D341Med (cell line): ENCODE measurements around the gene CNTN5.

ENCODE experiments used
- DNase-seq: peaks from one replicate; pipeline ENCODE4 v3.0.0; 2012; ENCODE audit warnings: low spot score

Gene CNTN5

DNA sequence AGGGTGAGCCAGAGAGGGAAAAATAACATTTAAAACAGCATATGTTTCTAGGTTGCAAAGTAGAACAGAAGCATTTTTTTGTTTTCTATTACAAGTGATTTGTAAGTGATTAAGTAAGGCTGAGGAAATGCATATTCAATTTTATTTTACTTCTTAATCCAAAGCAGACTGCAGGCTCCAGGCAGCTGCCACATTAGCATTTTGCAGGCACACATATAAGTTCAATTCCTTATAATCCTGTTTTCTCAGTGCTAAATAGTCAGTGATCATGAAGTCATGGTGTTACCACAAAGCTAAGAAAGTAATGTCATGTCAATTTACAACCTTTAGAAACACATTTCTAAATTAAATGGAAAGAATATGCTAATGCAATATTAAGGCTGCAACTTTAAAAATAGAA lies 149.8 kb downstream of the CNTN5 start:
- no peak for DNase-seq

DNA sequence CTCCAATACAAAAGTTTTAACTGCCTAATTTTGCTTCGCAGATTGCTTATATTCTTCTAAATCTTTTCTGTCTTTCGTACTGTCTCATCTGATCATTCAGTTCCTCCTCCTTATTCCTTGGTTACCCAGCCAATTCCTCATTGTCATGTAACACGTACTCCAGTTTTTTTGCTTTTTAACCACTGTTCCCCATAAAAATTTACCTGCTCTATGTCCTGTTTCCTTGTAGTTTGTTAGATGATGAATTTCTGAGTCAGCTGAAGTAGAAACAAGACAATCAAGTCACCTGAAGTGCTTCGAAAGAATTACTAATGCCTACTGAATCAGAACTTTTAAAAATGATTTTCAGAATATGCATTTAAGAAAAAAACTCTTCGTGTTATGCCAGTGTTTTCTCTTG lies 150.6 kb downstream of the CNTN5 start:
- DNase-seq, result no peak

DNA sequence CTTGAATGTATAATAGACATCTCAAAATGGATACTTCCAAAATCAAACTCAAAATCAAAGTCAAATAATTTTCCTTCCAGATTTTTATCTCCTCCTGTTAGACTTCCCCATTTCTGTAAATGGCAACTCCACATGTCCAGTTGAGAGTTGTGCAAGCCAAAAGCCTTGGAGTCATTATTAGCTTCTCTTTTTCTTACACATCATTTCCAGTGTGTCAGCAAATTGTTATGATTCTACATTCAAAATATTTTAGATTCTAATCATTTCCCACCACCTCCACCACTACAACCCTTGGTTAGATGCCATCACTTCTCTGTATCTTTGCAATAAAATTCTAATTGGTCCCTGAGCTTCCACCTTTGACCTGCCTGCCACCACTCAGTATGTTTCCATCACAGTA lies 155.7 kb downstream of the CNTN5 start:
- no peak for DNase-seq

DNA sequence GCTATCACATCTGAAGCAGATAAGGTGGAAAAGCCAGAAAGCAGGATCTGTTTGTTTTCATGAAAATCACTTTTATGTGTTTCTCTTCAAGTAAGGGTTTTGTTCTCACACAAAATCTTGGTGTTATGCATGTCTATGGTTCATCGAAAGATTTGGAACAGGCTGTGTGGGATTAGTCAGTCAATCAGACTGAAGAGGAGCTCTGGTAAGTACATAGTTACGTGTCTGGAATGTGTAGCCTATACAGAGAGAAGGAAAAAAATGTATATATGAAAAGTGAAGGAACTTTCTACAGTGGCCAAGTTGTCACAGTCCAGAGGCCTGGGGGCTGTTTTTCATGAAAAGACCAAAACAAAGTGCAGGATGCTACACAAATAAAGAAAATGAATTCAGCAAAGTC lies 156.7 kb downstream of the CNTN5 start:
- DNase-seq, result no peak

DNA sequence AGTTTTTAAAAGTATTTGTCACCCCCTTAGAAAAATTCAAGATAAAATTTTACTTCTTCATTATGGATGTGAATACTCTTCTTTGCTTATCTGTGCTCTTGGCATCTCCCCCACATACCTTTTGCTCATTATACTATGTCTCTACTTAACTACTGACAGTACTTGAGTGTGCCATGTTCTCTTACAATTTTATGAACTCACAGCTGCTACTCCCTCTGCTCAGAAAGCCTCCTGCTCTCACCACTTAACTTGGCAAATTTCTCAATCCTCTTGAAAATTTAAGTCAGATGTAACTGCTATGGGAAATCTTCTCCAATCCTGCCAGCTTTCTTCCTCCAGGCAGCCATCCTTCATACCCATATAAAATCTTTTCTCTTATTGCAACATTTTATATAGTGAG lies 163.4 kb downstream of the CNTN5 start:
- DNase-seq, result no peak

DNA sequence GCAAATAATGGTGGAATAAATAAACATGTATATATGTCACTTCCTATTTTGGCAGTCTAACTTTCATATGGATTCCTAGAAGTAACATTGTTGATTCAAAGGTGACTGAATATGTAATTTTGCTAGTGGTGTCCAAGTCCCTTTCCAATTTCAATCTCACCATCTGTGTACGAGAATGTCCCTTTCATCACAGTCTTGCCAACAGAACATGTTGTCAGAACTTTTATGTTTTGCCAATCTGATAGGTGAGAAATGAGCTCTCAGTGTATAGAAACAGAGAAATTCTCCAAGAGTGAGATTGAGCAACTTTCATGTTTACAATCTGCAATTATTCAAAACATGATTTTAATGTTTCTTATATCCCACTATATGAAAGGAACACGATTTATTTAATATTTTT lies 167.5 kb downstream of the CNTN5 start:
- no peak for DNase-seq

DNA sequence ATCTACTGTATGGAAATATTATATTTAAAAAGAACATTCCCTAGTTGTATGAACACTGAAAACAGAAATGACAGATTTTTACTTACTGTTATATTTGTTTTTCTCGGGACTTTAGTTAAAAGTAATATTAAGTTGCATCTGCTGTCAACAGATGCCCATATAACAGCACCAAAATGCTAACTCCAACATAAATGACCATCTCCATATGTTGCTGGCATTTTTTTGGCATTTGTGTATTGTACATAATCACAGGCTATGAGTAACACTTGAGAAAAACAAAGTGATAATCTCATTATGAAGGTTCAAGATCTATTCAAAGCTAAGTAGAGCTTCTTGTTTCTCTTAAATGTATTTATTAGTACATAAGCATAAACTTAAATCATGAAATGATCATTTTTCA lies 172.0 kb downstream of the CNTN5 start:
- DNase-seq, result no peak

DNA sequence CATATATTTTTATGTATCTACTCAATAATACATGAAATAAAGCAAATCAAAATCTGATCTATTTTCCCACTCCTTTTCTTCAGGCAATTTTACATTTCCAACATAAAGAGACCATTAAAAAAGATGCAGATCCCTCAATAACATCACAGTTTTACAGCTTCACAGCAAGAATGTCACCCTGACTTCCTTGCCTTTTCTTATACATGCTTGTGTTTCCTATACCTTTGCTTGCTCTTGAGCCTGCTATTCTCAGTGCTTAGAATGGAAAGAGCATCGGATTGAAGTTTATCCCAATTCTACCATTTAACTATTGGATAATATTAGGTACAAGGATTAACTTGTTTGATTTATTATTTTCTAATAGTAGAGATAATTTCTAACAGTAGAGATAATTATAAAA lies 176.7 kb downstream of the CNTN5 start:
- DNase-seq, result no peak

DNA sequence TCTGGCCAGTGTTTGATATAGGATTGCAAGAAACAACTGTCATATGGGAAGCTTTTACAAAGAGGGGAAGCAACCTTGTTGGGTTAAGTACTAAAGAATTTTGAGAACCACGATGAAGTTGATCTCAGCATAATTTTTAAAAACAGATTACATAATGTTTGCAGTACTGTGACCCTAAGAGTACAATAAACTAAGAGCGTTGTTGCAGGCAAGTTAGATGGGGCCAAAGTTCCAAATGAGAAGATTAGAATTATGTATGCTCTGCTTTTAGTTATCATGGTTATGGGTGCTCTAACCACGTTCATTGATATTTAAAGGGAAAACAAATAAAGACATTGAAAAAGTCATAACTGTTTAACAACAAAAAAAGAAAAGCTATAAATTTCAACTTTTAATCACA lies 177.5 kb downstream of the CNTN5 start:
- DNase-seq, result no peak

DNA sequence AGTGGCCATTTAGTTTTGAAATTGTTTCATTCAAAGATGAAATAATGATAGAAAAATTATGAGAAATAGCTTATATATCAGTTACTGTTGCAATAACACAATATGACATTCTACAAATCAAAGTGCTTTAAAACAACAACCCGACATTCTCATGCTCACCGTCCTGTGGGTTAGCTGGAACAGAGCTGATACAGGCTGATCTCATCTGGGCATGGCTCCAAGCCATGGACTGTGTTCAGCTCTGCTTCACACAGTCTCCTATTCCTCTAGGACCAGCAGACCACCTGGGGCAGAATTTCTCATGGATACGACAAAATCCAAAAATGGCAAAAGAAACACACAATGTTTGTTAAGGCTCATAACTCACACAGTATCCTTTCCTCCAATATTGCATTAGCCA lies 178.6 kb downstream of the CNTN5 start:
- peak; percentile 12 for DNase-seq

DNA sequence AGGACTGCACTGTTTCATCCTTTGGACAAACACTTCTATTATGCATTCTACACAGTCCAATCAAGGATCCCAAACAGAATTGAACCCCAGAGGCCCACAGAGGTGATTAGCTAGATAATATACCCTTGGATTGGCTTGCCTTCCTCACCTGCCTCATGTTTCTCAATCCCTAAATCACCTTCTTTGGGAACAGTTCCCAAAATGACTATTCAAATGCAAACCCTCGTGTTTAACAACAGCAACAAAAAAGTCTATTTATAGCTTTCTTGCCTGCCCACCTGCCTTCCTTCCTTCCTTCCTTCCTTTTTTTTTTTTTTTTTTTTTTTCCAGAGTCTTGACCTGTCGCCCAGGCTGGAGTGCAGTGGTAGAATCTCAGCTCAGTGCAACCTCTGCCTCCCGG lies 180.0 kb downstream of the CNTN5 start:
- DNase-seq, result no peak

DNA sequence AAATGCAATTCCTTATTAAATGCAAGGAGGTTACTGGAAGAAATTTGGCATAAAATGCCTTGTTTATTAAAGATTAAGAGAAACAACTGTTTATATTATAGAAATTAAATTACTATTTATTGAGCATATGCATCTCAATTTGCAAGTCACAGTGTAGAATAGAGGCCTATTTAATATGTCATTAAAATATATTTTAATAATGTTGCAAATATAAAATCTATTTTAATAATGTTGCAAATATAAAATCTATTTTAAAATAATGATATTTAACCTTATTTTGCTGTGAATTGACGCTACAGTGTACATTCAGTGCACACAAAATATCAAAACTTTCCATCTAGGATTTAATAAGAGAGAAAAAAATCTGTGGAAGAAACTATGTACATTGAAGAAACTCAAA lies 188.1 kb downstream of the CNTN5 start:
- DNase-seq, result no peak

DNA sequence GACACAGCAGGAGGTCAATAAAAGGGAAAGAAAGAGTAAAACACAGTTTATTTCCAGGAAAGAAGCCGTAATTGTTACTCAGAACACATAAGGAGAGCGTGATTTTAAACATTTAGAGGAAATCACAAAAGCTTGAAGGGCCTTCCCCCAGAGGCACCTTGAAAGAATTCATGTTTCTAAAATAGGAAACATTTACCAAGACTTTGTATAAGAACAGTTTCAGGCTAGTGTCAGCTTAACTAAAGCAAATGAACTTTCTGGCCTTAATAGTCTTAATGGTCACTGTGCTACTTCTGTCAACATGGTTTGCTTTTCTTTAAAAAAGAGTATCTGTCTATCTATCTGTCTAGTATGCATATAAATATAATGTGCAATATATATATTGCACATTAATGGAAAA lies 208.8 kb downstream of the CNTN5 start:
- DNase-seq, result no peak

DNA sequence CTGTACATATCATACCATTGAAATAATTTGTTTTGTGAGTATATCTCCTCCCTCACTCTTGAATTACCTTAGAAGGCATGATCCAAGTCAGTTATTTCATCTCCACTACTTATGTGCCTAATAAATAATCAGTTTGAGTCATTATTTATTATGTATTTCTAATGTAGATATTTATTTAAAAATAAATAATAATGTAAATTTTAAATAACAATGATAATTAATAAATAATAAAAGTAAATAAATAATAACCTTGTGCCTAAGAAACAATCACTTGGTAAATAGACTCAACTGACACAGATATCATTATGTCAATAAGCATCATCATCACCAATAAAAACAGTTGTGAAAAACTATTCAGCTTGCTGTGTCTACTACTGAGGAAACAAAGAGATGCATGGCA lies 213.8 kb downstream of the CNTN5 start:
- no peak for DNase-seq

DNA sequence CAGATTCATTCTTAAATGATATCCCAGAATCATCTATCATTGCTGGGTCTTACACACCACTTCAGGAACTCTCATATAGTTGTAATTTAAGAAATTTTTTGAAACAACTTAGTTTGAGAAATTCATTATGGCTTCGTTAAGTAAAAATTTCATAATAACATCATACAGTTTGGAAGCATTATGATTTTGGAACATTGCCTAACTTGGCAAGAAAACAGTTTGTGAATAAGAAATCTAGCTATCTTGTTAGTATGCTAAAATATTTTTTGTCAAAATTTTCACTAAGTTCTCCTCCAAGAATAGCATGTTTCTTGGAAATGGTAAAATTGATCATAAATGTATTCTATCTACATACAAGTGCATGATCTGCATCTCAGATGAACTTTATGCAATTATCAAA lies 217.7 kb downstream of the CNTN5 start:
- no peak for DNase-seq

DNA sequence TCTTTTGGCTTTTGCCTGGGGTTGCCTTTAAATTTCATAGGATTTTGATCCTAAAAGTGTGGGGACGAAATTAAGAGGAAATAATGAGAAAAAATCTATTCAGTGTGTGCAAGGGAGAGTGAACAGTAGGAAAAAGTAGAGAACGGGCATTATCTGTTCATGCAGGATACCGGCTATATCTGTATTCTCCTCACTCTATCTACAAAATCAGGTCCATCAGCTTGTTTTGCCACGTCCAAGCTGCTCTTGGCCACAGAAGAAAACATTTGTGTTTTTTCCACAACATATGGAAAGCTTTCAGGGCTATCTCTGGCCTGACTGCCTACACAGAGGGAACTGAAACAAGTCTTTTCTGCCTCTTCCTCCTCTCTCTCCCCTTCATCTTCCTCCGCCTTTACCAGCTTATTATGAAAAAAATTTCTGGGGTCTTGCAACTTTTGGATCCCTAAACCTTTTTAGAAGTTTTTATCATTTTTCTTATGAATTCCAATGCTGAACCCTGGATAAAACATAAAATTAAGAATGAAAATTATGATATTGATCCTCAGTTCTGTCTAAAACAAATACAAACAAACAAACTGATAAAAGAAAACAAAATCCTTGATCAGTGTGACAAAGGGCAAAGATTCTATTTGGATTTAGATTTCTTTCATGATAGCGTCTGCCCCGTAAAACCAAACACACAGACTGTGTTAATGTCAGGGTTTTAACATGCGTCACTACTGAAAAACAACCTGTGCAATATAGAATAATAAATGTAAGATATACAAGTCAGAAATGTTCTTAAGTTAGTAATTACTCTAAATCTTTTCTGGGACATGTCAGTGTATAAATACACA lies 219.7 kb downstream of the CNTN5 start:
- no peak for DNase-seq

DNA sequence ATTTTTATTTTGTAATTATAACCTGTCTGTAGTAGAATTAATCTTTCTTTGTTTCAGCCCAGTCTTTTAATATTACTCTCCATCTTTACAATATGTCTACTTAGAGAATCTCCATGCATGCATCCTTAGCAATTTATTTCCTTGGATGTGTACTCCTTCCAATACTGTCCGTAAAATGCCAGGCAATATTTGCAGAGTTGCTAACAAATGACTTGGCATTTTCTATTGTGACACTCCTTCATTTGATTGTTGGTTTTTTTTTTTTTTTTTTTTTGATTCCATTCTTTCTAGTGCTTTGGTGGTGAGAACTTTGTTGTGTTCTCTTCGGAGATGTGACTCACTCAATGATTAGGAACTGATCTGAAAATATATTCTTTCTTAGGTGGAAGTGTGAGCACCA lies 220.3 kb downstream of the CNTN5 start:
- DNase-seq, result no peak

DNA sequence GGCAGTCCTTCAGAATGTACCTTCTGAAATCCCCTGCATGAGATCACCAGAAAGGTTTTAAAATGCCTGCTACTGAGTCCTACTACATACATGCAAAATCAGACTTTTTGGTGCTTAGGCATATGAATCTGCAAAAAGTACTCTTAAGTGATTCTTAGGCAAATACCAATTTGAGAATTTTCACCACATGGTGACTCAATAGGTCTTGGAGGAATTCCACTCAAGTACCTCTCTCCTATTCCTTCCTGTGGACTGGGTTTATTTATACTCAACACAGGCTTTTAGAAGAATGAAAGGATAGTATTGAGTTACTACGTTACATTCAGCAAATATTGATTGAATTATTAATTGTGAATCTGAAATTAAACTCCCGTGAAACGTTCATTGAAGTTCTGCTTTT lies 223.9 kb downstream of the CNTN5 start:
- no peak for DNase-seq

DNA sequence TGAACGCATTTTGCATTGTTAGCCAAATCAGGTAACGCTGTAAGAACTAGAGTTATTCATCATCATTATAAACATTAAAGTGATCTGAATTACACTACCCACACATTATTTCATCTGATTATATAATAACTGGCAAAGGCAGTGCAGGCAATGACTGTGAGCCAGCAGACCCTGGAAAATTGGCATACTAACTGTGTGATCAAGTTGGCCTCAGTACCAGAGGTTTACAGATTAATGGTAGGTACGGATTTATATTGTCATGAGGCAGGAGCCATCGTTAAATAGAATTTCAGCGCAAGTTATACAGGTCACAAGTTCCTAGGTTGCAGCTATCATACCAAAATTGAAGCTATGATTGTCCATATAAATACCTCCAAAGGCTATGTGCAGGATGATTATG lies 225.4 kb downstream of the CNTN5 start:
- no peak for DNase-seq

DNA sequence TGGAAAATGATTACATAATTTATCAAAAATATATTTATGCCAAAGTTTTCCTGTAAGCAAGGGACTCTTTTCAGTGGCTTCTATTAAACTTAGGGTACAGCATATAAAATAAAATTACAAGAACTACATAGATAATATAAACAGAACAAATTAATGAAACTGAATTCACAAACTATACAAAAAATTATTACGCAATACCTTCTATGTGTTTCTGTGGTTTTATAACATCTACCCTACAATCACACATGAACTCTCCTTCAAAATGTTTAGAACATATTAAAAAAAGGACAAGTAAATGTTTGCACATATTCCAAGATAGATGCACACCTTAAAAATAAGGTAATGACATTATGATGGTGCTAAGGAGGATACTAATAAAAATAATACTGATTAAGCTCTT lies 235.9 kb downstream of the CNTN5 start:
- no peak for DNase-seq

DNA sequence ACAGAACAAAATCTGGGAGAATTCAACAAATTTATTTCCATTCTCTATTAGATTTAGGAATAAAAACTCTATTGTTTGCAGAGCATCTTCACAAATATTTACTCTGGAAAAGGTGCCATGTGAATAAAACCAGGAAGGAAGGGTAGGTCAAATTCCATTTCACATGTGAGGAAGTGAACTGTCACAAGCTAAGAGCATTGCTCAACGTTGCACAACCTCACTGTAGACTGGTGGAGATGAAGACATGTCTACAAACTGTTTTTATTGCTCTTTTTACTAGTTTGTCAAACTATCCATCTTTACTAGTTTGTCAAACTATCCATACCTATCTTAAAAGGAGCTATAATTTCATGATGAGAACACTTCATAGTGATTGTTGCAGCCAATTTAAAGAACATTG lies 236.4 kb downstream of the CNTN5 start:
- DNase-seq, result no peak

DNA sequence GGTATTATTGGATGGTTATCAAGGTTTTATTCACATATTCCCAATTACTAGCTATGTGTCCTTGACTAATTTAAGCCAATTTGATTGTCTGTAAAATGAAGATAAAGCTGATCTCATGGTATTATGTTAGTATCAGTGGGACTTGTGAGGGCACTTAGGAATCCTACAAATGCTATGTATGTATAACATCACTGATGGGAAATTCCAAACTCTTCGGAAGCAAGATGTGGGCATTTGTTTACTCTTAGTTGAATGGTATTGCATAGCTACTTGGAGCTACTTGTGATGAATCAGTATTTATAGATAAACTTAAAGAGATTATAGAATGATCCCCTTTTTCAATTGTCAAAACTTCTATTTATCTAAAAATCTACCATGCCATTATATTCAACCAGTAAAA lies 239.9 kb downstream of the CNTN5 start:
- DNase-seq, result no peak

DNA sequence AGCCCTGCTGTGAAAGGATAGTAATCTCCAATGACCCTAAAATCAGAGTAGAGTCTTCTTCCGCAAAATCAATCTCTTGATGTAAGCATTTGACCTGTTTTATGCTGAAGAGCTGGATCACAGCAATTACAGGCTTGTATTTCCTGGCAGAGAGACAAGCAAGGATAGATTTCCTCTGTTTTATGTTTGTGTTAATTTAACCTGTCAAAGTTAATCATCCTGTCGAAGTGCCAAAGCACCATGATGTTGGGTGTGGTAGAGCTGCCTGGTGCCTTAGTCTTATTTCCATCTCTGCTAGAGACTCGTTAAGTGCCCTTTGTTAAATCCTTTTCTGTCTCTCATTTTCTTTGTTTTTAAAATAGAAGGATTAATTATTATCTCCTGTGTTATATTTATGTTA lies 248.1 kb downstream of the CNTN5 start:
- DNase-seq, result peak; percentile 12

DNA sequence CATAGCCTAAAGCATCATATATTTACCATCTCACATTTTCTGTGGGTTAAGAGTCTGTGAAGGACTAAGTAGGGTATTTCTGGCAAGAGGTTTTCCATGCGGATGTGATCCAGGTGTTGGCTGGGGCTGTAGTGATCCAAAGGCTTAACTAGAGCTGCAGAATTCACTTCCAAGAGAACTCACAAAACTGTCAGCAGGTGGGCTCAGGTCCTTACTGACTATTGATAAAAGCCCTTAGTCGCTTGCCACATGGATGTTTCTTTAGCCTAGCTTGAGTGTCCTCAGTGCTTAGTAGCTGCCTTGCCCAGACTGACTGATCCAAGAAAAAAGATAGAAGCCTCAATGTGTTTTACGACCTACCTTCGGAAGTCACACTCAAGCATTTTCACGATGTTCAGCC lies 250.8 kb downstream of the CNTN5 start:
- DNase-seq, result no peak

DNA sequence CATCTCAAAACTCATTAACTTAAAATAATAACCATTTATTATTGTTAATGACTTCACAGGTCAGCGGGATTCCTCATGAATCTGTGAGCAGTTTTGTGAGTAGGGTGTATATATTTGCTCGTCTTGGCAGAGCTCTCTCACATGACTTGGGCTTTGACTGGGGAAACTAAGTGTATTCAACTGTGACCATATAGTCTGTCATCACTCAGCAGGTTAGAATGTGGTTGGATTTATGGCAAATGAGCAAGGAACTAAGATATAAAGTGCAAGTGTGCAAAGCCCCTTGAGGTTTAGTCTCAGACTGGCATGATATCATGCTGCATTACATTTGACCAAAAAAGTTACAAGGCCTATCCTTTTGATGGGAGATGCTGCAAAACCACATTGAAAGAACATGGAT lies 254.8 kb downstream of the CNTN5 start:
- no peak for DNase-seq
